Stimulated activated CD8-positive, alpha-beta memory T cell treated with anti-CD3 and anti-CD28 coated beads, Interleukin-7, amount 100 ng/mL, for 4 hours (primary cell): Measurements from ENCODE around the gene NRTN.

Experiments used
- DNase-seq, 2 donors: peaks; one replicate each; pipeline ENCODE4 v3.0.0-alpha.2; 2020; ENCODE audit warnings: low read depth in 2 of 2

NRTN gene

DNA sequence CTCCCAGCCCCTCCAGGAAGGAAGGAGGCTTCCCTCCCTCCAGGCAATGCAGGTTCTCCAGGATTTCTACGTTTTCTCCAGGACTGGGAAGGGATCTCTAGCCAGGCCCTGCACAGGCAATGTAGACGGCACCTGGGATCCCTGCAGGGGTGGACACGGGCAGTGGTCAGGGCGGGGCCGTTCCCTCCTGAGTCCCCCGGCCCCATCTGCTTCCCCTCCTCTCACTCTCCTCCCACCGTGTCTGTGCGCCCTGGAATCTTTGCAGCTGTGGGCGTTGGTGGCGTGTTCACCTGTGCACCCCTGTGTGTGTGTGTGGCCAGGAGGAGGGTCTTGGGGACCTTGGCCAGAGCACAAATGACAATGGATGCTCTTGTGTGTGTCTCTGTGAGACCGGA, 10.0 kb downstream of the NRTN start:
- no peak for DNase-seq

DNA sequence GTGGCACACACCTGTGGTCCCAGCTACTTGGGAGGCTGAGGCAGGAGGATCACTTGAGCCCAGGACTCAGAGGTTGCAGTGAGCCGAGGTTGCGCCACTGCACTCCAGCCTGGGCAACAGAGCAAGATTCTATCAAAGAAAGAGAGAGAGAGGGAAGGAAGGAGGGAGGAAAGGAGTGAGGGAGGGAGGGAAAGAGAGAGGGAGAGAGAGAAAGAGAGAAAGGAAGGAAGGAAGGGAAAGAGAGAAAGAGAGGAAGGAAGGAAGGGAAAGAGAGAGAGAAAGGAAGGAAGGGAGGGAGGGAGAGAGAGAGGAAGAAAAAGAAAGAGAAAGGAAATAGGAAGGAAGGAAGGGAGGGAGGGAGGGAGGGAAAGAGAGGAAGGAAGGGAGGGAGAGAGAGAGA, 12.4 kb downstream of the NRTN start:
- DNase-seq, result no peak

DNA sequence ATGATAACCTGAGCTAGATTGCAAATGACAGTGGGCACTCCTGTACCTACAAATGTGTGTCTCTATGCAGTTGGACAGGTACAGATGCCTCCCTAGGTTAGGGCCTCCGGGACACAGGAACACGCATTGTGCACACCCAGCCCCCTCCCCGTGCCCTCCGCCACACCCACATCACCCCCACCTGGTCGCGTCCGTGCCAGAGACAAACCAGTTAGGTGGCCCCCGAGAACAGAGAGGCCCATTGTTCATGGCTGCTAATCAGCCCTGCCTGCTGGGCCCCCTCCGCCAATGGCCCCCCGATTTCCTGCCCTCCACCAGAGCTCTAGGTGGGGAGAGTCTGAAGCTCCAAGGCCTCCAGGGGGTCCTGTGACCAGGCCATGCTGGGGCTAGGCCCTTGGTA, 13.7 kb downstream of the NRTN start:
- no peak for DNase-seq

DNA sequence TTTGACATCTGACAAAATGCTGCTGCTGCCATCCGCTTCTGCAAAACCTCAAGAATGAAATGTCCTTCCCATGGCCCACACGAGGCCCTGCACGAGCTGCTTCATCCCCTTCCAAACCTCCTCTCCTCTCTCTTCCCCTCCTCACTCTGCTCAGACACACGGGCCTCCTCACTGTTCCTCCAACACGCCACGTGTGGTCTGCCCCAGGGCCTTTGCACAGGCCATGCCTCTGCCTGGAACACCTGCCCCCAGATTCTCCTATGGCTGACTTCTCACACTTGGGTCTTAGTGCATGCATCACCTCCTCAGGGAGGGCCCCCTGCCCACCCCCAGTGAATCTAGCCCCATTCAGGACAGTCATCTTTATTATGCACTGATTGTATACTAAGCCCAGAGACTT, 15.9 kb downstream of the NRTN start:
- DNase-seq, result no peak

GRCh38 chr19:5821521-5822180, 16.8 kb downstream of the NRTN start:
- DNase-seq, result no peak

DNA sequence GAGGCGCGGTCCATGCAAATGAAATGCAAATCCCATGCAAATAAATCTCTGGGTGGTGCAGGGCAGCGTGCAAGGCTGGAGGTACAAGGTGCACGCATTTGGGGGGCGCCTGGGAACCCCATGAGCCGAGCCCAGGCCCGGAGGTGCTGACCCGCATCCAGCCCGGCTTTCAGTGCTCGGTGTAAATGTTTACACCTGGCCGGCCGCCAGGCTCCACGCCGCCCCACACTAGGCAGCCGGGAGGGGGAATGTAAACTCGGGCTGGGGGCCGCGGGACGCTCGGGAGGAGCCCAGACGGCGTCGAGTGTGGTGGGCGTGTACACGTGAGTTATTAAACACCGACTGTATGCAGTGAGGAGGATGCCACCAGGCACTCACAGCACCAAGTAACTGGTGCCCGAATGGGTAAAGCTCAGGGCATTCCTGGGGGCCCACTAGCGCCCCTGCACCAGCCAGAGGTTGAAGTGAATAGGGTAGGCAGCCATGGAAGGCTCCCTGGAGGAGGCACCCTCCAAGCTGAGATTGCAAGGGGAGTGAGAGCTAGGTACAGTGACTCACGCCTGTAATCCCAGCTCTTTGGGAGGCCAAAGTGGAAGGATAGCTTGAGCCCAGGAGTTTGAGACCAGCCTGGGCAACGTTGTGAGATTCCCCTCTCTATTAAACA, 17.4 kb downstream of the NRTN start:
- DNase-seq, result no peak

GRCh38 chr19:5823579-5824281, 18.9 kb downstream of the NRTN start:
- DNase-seq, result no peak

GRCh38 chr19:5824751-5825150, 19.9 kb downstream of the NRTN start:
- no peak for DNase-seq

DNA sequence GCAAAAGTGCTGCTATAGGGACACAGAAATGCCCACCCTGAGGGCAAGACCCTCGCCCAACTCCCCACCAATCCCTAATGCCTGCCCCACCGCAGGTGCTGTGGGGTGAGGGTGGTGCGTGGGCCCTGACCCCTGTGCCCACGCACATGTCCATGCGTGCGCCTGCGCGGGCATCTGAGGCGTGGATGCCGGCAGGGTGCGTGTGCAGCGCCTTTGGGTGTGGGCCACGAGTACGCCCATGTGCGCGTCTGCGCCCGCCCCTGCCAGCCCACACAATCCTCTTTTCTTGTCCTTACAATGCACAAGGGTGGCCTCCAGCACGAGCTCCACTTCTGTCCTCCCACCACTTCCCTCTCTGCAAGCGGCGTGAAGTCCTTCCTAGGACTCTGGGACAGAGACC, 20.3 kb downstream of the NRTN start:
- no peak for DNase-seq

GRCh38 chr19:5826531-5827341, 21.9 kb downstream of the NRTN start:
- DNase-seq, result no peak

DNA sequence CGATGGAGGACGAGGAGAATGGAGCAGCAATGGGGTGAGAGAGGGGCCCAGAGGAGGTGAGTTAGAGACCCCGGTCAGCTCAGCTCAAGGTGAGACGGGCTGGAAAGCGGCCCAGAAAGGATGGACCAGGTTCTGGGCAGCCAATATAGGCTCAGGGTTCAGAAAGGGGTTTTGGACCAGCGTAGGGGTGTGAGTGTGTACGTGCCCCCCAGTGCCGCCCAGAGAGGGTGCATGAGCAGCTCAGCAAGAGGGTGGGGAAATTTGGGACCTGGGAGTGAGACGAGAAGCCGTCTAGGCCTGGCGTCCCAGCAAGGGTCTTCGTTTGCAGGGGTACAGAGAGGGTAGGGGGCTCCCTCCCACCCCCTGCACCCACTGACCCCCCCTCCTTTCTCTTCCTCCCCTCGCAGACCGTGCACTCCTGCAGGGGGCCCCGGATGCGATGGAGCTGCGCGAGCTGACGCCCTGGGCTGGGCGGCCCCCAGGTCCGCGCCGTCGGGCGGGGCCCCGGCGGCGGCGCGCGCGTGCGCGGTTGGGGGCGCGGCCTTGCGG, 22.5 kb downstream of the NRTN start:
- no peak for DNase-seq

DNA sequence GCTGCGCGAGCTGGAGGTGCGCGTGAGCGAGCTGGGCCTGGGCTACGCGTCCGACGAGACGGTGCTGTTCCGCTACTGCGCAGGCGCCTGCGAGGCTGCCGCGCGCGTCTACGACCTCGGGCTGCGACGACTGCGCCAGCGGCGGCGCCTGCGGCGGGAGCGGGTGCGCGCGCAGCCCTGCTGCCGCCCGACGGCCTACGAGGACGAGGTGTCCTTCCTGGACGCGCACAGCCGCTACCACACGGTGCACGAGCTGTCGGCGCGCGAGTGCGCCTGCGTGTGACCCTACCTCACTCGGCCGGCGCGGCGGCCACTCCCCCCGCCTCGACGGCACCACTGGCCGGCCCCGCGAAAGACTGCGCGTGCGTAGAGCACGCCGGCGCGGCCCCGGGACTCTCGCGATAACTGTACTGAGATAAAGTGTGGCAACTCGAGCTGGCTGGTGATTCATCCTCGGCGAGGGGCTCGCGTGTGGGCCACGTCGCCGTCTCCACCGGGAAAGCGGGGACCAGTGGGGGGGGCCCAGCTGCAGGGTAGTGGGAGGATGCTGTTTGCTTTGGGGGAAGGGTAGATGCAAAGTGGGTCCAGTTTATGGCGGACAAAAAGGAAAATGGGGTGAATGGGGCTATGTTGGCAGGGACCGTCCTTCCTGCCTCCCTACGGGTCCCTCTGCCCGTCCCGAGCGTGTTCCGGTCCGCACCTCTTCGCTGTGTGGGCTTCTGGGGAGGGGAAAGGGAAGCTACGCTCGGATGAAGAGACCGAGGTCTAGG, 23.2 kb downstream of the NRTN start:
- DNase-seq, result peak; percentile 83 to 95

DNA sequence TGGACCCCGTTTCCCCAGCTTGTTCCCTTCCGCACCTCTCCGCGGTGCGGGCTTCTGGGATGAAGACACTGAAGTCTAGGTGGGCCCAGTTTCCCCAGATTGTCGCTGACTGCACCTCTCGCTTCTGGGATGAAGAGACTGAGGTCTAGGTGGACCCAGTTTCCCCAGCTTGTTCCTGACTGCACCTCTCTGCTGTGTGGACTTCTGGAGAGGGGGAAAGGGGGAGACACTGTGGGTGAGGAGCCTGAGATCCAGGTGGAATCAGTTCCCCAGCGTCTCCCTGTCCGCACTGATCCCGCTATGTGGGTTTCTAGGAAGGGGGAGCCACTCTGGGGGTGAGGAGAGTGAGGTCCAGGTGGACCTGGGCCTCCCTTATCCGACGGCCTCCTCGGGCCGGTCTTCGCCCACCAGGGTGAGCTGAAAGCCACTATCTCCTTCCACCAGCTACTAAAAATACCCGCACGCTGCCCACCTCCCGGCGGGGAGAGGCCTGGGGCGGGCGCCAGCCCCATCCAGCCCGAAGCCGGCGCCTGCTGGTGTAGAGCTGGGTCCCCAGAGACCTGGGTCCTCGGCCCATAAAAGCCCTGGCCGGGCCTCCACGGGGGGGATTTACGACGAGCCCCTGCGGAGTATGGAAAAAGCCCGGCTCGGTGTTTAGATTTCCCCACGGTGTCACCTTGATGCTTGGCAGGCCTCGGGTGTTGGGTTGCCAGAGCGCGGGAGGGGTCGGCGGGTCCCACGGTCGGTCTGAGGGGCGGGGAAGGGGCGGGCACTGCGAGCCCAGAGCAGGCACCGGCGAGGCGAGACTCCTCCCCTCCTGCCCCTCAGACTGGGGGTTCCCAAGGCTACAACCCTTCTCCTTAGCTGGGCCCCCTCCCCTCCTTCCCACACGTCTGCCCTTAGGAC, 24.0 kb downstream of the NRTN start:
- DNase-seq, result peak in 1 of 2 donors; percentile 20

DNA sequence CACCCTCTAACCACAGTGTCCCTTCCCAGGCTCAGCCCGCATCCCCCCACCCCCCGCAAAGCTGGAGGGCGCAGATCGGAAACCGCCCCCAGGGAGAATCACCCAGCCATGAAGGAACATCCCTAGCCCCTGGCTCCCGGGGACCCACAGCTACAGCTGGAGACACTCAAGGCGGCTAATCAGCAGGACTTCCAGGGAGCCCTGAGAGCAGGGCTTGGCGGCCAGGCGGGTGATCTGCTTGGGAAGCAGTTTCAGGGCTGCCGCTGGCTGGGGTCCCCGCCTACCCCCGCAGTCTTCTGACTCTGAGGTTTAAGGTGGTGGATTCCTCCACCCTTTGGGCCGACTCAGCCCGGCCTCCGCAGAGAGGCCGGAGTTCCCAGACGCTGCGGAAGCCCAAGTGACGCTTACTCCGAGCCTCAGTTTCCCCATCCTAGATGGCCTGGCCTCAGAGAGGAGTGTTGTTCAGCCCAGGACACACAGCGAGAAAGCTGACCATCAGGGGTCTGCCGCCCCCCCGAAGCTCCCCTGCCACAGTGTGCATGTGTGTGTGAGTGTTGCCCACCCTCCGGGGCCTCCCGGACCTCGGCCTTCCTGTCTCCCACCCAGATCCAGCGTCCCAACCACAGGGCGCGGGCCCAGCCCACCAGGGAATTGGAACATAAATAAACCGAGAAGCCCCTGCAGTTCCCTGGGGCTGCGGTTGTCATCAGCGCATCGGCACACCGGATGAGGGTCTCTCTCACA, 24.9 kb downstream of the NRTN start:
- DNase-seq, result no peak

DNA sequence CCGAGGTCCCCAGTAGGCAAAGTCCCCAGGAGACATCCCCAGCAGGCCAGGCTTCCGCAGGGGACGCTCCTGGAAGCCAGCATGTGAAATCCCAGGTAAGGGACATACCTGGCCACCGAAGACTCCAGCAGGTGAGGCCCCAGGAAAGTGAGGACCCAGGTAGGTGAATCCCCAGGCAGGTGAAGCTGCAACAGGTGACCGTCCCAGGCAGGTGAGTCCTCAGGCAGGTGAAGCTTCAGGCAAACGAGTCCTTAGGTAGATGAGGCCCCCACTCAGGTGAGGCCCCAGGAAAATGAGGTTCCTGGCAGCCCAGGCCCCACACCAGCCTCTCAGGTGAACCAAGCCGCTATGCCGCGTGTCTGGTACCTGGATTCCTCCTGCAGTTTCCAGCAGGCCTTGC, 26.3 kb downstream of the NRTN start:
- no peak for DNase-seq

DNA sequence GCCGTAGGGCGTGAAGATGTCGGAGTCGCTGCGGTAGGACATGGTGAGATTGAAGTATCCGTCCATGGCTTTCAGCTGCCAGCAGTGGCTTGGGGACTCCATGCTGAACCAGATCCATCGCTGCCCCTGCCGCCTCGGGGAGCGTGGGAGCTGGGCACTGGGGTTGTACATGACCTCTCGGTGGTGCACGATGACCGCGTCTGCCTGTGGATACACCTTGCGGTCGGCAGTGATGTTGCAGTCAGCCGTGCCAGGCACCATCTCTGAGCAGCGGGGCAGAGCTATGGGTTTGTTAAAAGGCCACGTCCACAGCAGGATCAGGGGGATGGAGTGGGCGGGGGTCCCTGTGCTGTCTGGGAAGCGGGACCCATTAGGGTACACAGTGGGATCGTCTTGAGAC, 27.2 kb downstream of the NRTN start:
- no peak for DNase-seq

DNA sequence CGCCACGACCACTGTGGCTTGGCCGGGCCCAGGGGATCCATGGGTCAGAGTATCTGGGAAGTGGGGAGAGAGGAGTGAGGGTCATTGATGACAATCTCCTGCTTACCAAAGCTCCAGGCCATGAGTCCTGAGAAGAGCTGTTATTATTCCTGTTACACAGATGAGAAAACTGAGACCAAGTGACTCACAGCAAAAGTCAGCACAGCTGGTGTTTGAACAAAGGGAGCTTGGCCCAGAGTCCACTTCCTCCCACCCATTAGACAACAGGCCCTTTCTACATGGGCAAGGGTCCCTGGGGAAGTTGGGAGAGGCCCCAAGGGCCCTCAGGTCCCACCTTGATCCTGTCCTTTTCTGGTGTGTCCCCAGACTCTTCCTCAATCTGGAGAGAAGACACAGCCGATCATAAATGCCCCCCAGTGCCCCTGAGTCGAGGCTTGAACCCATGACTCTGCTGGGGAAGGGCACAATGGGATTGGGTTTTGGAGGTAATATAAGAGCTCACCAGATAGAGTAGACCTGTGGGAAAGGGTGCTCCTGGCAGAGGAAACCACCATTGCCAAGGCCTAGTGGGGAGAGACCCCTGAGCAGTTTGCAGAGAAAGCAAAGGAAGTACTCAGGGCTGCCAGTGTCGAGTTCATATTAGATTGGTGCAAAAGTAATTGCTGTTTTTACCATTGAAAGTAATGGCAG, 27.8 kb downstream of the NRTN start:
- DNase-seq, result no peak

DNA sequence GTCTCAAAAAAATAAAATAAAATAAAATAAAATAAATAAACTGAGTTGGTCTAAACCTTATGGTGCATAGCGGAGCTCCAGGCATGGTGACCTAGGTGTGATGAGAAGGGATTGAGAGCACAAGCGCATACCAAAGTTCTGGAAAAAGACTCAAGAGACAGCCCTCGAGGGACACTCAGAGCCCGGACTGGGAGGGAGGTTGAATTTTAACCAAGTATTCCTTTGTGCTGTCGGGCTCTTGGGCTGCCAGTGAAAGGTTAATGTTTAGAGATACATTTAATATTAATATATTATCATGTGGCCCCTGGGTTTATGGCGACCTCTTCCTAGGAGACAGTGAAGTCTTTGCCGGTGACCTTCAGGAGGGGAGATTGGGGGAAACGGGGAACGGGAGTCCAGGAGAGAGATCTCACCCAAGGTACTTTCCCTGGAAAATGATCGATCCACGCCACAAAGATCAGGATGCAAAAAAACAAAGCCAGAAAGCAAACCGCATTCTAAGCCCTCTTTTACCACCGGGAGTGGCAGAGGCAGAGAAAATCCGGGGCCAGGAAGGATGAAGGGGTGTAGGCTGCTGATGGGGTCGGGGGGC, 33.0 kb downstream of the NRTN start:
- DNase-seq, result no peak
